BE2C (cell line): ENCODE measurements around the gene KIF19.

Source experiments
- DNase-seq: peaks from one replicate; pipeline ENCODE4 v3.0.0-alpha.2; 2020
- H3K27me3 ChIP-seq: fragments of 250-450 bp; sonication (Bioruptor Pico); 2 replicates; pipeline ENCODE4 v1.5.1; 2020; ENCODE audit warnings: mild to moderate bottlenecking
- H3K36me3 ChIP-seq: fragments of 250-450 bp; sonication (Bioruptor Pico); 2 replicates; pipeline ENCODE4 v1.5.1; 2020; ENCODE audit warnings: mild to moderate bottlenecking
- H3K4me1 ChIP-seq: fragments of 250-450 bp; sonication (Bioruptor Pico); 2 replicates; pipeline ENCODE4 v1.5.1; 2020
- H3K4me3 ChIP-seq: 2 replicates; pipeline ENCODE4 v1.5.1; 2011; ENCODE audit warnings: low read depth, low read length
- H3K9me3 ChIP-seq: fragments of 250-450 bp; sonication (Bioruptor Pico); 2 replicates; pipeline ENCODE4 v1.5.1; 2020
- TF ChIP-seq, protein P1 (sequence below): IDR thresholded peaks from 2 replicates; pipeline ENCODE4 v1.5.1; 2012; ENCODE audit warnings: mild to moderate bottlenecking, low read depth, low read length

The KIF19 gene

DNA sequence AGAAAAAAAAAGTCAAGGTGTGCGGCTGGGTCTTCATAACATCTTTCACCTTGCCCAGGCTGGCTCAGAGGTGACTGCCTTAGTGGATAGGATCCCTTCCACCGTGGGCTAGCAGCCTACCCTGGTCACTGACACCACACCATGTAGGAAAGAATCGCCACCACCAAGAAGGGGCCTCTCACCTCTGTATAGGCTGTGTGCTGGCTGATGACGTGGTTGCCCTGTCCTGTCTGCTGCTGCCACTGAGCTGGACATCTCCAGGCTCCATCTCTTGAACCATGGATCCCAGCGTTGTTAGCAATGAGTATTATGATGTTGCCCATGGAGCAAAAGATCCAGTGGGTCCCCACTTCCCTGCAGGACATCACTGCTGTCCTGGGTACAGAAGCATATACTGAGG, 41.2 kb downstream of the KIF19 start, which contains the start of gene GPR142:
GPR142 (plus strand) TSS at position 301 of the 400 bp plus-strand sequence. CDS start 2,035 bp downstream, outside the sequence.
- no peaks in the 10 kb centered on the region for H3K9me3 ChIP-seq
- H3K4me3 ChIP-seq, result peak within 1 kb of the TSS; percentile 16; the same call in 1 of the 2 replicates
- H3K27me3 ChIP-seq, result no peaks in the 10 kb centered on the region
- TF ChIP-seq, protein P1, sequence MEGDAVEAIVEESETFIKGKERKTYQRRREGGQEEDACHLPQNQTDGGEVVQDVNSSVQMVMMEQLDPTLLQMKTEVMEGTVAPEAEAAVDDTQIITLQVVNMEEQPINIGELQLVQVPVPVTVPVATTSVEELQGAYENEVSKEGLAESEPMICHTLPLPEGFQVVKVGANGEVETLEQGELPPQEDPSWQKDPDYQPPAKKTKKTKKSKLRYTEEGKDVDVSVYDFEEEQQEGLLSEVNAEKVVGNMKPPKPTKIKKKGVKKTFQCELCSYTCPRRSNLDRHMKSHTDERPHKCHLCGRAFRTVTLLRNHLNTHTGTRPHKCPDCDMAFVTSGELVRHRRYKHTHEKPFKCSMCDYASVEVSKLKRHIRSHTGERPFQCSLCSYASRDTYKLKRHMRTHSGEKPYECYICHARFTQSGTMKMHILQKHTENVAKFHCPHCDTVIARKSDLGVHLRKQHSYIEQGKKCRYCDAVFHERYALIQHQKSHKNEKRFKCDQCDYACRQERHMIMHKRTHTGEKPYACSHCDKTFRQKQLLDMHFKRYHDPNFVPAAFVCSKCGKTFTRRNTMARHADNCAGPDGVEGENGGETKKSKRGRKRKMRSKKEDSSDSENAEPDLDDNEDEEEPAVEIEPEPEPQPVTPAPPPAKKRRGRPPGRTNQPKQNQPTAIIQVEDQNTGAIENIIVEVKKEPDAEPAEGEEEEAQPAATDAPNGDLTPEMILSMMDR, result no peak
- no peaks in the 10 kb centered on the region for H3K36me3 ChIP-seq
- H3K4me1 ChIP-seq, result no peaks in the 10 kb centered on the region
- DNase-seq, result no peak

- peak; percentile 73 for DNase-seq
- H3K4me3 ChIP-seq, result peak overlapping the region; percentile 16
- H3K9me3 ChIP-seq, result no peaks in the 10 kb centered on the region
- H3K27me3 ChIP-seq, result no peaks in the 10 kb centered on the region
- TF ChIP-seq, protein P1, result peak; percentile 94
- no peaks in the 10 kb centered on the region for H3K36me3 ChIP-seq
- no peaks in the 10 kb centered on the region for H3K4me1 ChIP-seq
These were observed 42.5 kb downstream of the KIF19 start for GRCh38 chr17:74368341-74369081.

DNA sequence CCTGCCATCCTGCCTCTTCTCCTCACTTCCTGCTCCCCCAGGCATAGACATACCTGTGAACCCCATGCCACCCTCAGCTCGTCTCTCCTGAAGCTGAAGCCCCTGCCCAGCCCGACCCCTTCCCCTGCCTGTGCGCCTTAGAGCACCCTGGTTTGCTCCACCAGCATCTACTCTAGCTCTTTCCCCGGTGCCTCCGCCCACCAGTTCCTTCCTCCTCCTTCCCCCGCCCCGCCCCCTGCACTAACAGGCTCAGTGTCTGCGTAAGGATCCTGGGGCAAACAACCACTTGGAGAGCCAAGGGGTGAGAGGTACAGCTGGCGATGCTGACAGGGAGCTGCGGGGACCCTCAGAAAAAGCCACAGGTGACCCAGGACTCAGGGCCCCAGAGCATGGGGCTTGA, 43.2 kb downstream of the KIF19 start:
- DNase-seq, result no peak
- H3K4me3 ChIP-seq, result no peak overlapping the region
- H3K4me1 ChIP-seq, result no peaks in the 10 kb centered on the region
- no peaks in the 10 kb centered on the region for H3K9me3 ChIP-seq
- TF ChIP-seq, protein P1, result no peak
- H3K27me3 ChIP-seq, result no peaks in the 10 kb centered on the region
- H3K36me3 ChIP-seq, result no peaks in the 10 kb centered on the region

DNA sequence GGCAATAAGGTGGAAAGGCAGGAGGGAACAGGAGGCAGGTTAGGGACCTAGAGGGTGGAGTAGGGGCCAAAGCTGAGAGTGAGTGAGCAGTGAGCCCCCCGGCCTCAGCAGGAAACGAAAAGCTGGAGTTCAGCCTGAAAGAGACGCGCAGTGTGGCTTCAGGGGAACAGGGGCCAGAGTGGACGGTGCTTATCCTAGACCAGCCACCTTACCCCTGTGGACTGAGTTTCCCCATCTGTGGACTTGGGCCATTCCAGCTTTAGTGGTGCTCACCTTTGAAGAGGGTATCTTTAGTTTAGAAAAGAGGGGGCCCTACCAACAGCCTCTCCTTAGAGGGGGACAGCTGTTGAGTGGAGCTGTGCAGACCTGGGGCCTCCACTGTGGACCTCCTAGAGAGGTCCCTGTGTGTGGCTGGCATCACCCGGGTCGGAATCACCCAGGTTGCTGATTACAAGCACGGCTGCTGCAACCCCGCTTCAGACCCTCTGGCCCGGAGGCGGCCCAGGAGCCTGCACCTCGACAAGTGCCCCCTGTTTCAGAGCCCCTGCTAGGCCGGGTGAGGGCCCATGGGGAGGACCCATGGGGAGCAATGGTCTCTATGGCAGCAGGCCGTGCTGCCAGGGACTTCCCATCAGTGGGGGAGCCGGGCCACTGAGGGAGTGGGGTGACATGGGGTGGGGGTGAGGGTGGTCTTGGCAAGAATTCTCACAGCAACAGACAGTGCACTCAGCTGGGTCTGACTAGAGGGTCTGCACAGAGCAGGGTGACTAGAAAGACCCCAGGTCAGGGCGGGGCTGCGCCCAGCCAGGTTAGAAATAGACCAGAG, 43.9 kb downstream of the KIF19 start:
- H3K4me3 ChIP-seq, result no peak overlapping the region

DNA sequence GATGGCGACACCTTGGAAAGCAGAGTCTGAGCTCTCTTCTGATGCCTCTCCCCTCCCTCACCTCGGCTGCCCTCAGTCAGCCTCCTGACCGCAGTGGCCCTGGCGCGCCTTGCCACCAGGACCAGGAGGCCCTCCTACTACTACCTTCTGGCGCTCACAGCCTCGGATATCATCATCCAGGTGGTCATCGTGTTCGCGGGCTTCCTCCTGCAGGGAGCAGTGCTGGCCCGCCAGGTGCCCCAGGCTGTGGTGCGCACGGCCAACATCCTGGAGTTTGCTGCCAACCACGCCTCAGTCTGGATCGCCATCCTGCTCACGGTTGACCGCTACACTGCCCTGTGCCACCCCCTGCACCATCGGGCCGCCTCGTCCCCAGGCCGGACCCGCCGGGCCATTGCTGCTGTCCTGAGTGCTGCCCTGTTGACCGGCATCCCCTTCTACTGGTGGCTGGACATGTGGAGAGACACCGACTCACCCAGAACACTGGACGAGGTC, 45.7 kb downstream of the KIF19 start:
- TF ChIP-seq, protein P1, result no peak
- DNase-seq, result no peak
- H3K36me3 ChIP-seq, result no peaks in the 10 kb centered on the region
- no peak overlapping the region for H3K4me3 ChIP-seq
- no peaks in the 10 kb centered on the region for H3K9me3 ChIP-seq
- H3K27me3 ChIP-seq, result peaks cover 21% of the 10 kb centered on the region
- no peaks in the 10 kb centered on the region for H3K4me1 ChIP-seq

More for the DNA sequence above, 43.9 kb downstream of the KIF19 start:
- TF ChIP-seq, protein P1, result no peak
- no peaks in the 10 kb centered on the region for H3K9me3 ChIP-seq
- peaks cover 3% of the 10 kb centered on the region; the same call in 1 of the 2 replicates for H3K27me3 ChIP-seq
- no peak for DNase-seq
- H3K36me3 ChIP-seq, result no peaks in the 10 kb centered on the region
- no peaks in the 10 kb centered on the region for H3K4me1 ChIP-seq
